ENCODE data around the gene PAFAH2.

DNA sequence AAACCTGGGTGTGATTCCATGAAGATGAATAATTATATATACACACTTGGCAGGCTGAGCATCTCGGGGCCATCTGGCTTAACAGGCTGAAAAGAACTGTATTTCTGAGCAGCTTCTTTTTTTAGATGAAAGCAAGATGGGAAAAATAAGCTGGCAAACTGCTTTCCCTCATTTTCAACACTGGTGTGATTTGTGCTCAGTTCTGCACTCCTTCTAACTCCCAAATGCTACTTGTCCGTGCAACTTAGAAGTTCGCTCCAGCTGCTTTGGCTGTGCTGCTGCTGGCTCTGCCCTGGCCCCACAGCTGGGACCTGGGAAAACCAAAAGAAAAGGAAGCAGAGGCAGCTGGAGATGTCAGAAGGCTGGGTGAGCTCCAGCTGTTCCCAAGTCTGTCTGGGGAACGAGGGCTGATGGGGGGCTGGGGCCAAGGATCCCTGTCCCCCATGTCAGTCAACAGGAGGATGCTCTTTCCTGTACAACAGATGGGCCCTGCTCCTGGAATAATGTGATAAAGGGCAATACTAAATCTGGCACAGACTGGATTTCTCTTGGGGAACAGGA, 44.9 kb downstream of the PAFAH2 start:
- TF ChIP-seq, protein P1, sequence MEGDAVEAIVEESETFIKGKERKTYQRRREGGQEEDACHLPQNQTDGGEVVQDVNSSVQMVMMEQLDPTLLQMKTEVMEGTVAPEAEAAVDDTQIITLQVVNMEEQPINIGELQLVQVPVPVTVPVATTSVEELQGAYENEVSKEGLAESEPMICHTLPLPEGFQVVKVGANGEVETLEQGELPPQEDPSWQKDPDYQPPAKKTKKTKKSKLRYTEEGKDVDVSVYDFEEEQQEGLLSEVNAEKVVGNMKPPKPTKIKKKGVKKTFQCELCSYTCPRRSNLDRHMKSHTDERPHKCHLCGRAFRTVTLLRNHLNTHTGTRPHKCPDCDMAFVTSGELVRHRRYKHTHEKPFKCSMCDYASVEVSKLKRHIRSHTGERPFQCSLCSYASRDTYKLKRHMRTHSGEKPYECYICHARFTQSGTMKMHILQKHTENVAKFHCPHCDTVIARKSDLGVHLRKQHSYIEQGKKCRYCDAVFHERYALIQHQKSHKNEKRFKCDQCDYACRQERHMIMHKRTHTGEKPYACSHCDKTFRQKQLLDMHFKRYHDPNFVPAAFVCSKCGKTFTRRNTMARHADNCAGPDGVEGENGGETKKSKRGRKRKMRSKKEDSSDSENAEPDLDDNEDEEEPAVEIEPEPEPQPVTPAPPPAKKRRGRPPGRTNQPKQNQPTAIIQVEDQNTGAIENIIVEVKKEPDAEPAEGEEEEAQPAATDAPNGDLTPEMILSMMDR (IDR thresholded peaks at IDR 0.05; ENCODE audit: insufficient read depth, low read length, poor library complexity, severe bottlenecking): no peak
- no peak for TF ChIP-seq EZH2phosphoT487 (conservative IDR thresholded peaks at IDR 0.05; ENCODE audit: low read length)
